ENCODE results near the gene CDYL. TPM values are rescaled to one million over a fixed set of nuclear protein-coding genes. Genes with fewer than 3 reads are reported as not detected.

CDYL gene
- total and polyA plus RNA-seq, 4 donors: 3.3 to 25.4 (median 11.0) TPM

DNA sequence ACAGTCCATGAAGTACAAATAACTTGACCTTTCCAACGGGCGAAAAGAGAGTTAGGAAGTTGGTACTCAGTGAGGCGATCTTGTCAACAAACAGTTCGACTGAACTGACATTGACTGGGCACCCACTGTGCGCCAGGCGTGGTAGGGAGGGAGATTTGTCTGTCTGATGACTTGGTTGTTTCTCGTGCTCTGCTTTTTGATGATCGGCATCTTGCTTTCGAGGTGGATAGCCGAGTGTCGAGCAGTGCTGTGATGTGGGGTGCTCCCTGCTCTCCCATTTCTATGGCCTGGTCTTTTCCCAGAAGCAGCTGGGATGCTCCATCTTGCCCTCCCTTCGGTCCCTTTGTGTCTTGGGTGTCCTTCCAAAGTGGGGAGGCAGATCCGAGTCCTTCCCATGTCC lies 197.2 kb downstream of the CDYL start:
- 89% methylated on average over 13 of the region's 13 CpGs for WGBS
- Histone ChIP-seq H3K36me3 (ENCODE audit: control insufficient read depth in 4 of 4, insufficient read depth in 3 of 4, low read depth in 1 of 4, low read length in 3 of 4) (no peaks in the 10 kb centered on the region), H3K4me1 (ENCODE audit: control insufficient read depth in 4 of 4, insufficient read depth in 4 of 4, low read length in 3 of 4) (no peaks in the 10 kb centered on the region), H3K27me3 (ENCODE audit: control insufficient read depth in 4 of 4, insufficient read depth in 4 of 4, low read length in 3 of 4) (no peaks in the 10 kb centered on the region), H3K9me3 (ENCODE audit: control insufficient read depth in 4 of 4, low read length in 3 of 4) (peaks cover 0 to 4% (median 0%) of the 10 kb centered on the region in 4 donors), H3K4me3 (ENCODE audit: low read depth in 1 of 3, low read length in 3 of 3) (no peak overlapping the region), H3K9ac (ENCODE audit: low read depth in 1 of 2, low read length in 2 of 2) (no peak overlapping the region), H3K27ac (ENCODE audit: low read depth in 1 of 2, low read length in 2 of 2) (no peak overlapping the region)
- no peak for TF ChIP-seq YY1 (IDR thresholded peaks at IDR 0.05)
- no peak for TF ChIP-seq NR2F2 (IDR thresholded peaks at IDR 0.05)
- TF ChIP-seq, protein P1, sequence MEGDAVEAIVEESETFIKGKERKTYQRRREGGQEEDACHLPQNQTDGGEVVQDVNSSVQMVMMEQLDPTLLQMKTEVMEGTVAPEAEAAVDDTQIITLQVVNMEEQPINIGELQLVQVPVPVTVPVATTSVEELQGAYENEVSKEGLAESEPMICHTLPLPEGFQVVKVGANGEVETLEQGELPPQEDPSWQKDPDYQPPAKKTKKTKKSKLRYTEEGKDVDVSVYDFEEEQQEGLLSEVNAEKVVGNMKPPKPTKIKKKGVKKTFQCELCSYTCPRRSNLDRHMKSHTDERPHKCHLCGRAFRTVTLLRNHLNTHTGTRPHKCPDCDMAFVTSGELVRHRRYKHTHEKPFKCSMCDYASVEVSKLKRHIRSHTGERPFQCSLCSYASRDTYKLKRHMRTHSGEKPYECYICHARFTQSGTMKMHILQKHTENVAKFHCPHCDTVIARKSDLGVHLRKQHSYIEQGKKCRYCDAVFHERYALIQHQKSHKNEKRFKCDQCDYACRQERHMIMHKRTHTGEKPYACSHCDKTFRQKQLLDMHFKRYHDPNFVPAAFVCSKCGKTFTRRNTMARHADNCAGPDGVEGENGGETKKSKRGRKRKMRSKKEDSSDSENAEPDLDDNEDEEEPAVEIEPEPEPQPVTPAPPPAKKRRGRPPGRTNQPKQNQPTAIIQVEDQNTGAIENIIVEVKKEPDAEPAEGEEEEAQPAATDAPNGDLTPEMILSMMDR (IDR thresholded peaks at IDR 0.05; ENCODE audit: low read depth, low read length, missing input control): no peak
- TF ChIP-seq FOXA1 (IDR thresholded peaks at IDR 0.05): no peak
- TF ChIP-seq EGR1 (IDR thresholded peaks at IDR 0.05; ENCODE audit: low read depth in 2 of 2): no peak
- no peak for TF ChIP-seq HNF4A (conservative IDR thresholded peaks at IDR 0.05)
- no peak for TF ChIP-seq HNF4G (IDR thresholded peaks at IDR 0.05)
- TF ChIP-seq GABPA (IDR thresholded peaks at IDR 0.05 in 1 of 2, conservative IDR thresholded peaks at IDR 0.05 in 1 of 2): no peak
- no peak for TF ChIP-seq JUND (IDR thresholded peaks at IDR 0.05)
- TF ChIP-seq, protein P2, sequence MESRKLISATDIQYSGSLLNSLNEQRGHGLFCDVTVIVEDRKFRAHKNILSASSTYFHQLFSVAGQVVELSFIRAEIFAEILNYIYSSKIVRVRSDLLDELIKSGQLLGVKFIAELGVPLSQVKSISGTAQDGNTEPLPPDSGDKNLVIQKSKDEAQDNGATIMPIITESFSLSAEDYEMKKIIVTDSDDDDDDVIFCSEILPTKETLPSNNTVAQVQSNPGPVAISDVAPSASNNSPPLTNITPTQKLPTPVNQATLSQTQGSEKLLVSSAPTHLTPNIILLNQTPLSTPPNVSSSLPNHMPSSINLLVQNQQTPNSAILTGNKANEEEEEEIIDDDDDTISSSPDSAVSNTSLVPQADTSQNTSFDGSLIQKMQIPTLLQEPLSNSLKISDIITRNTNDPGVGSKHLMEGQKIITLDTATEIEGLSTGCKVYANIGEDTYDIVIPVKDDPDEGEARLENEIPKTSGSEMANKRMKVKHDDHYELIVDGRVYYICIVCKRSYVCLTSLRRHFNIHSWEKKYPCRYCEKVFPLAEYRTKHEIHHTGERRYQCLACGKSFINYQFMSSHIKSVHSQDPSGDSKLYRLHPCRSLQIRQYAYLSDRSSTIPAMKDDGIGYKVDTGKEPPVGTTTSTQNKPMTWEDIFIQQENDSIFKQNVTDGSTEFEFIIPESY (IDR thresholded peaks at IDR 0.05): no peak
- no peak for TF ChIP-seq SP1 (IDR thresholded peaks at IDR 0.05)
- TF ChIP-seq, protein P3, sequence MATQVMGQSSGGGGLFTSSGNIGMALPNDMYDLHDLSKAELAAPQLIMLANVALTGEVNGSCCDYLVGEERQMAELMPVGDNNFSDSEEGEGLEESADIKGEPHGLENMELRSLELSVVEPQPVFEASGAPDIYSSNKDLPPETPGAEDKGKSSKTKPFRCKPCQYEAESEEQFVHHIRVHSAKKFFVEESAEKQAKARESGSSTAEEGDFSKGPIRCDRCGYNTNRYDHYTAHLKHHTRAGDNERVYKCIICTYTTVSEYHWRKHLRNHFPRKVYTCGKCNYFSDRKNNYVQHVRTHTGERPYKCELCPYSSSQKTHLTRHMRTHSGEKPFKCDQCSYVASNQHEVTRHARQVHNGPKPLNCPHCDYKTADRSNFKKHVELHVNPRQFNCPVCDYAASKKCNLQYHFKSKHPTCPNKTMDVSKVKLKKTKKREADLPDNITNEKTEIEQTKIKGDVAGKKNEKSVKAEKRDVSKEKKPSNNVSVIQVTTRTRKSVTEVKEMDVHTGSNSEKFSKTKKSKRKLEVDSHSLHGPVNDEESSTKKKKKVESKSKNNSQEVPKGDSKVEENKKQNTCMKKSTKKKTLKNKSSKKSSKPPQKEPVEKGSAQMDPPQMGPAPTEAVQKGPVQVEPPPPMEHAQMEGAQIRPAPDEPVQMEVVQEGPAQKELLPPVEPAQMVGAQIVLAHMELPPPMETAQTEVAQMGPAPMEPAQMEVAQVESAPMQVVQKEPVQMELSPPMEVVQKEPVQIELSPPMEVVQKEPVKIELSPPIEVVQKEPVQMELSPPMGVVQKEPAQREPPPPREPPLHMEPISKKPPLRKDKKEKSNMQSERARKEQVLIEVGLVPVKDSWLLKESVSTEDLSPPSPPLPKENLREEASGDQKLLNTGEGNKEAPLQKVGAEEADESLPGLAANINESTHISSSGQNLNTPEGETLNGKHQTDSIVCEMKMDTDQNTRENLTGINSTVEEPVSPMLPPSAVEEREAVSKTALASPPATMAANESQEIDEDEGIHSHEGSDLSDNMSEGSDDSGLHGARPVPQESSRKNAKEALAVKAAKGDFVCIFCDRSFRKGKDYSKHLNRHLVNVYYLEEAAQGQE (IDR thresholded peaks at IDR 0.05): no peak
- no peak for DNase-seq (ENCODE audit: low spot score)

DNA sequence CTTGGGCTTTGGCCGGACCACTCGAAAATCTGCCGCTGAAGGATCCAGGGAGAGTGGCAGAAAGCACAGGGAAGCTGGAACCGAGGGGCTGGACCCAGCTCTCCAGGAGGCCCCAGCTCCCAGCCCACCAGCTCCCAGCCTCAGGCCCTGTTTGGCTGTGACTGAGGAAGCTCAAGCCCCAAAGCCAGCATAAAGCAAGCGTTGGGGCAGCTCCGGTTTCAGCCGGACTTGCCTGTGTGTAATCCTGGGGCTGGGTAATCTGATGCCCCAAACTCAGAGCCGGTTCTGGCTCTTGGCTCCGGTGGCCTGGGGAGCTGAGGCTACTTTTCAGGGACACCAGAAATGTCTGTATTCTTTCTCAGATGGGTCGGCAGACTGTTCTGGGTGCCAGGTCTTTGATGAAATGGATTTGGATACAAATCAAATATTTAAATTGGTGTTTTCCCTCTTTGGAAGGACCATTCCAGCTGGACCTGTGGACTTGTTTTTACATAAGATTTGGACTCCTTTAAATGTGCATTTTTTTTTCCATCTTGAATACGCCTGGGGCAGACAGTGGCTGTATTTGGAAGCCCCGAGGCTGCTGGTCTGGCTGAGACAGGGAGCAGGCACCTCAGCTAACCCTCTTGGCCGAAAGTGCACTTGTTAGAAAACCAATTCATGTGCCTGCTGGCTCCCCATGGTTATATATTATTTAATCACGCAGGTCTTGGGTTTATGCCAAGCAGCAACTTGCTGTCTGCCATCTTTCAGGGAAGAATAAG lies 198.0 kb downstream of the CDYL start:
- 44% methylated on average over 14 of the region's 14 CpGs for WGBS
- H3K27me3 ChIP-seq (ENCODE audit: control insufficient read depth in 4 of 4, insufficient read depth in 4 of 4, low read length in 3 of 4): no peaks in the 10 kb centered on the region
- TF ChIP-seq GABPA (IDR thresholded peaks at IDR 0.05 in 1 of 2, conservative IDR thresholded peaks at IDR 0.05 in 1 of 2) (no peak), YY1 (IDR thresholded peaks at IDR 0.05) (no peak), HNF4G (IDR thresholded peaks at IDR 0.05) (no peak), FOXA1 (IDR thresholded peaks at IDR 0.05) (no peak), RXRA (IDR thresholded peaks at IDR 0.05) (no peak)
- TF ChIP-seq, protein P2 (IDR thresholded peaks at IDR 0.05): no peak
- TF ChIP-seq, protein P4, sequence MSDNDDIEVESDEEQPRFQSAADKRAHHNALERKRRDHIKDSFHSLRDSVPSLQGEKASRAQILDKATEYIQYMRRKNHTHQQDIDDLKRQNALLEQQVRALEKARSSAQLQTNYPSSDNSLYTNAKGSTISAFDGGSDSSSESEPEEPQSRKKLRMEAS (IDR thresholded peaks at IDR 0.05): no peak

More for the DNA sequence above, 198.0 kb downstream of the CDYL start:
- no peak overlapping the region for H3K27ac ChIP-seq (ENCODE audit: low read depth in 1 of 2, low read length in 2 of 2)
- peaks cover 1 to 7% (median 4%) of the 10 kb centered on the region in 4 donors for H3K9me3 ChIP-seq (ENCODE audit: control insufficient read depth in 4 of 4, low read length in 3 of 4)
- no peaks in the 10 kb centered on the region for H3K4me1 ChIP-seq (ENCODE audit: control insufficient read depth in 4 of 4, insufficient read depth in 4 of 4, low read length in 3 of 4)
- H3K9ac ChIP-seq (ENCODE audit: low read depth in 1 of 2, low read length in 2 of 2): no peak overlapping the region
- H3K36me3 ChIP-seq (ENCODE audit: control insufficient read depth in 4 of 4, insufficient read depth in 3 of 4, low read depth in 1 of 4, low read length in 3 of 4): no peaks in the 10 kb centered on the region
- no peak for DNase-seq (ENCODE audit: low spot score)
- no peak overlapping the region for H3K4me3 ChIP-seq (ENCODE audit: low read depth in 1 of 3, low read length in 3 of 3)

Measured in liver (tissue), 9 donors.